Stimulated activated naive CD4-positive, alpha-beta T cell treated with Interleukin-2 at 50 U/mL for 16 hours (primary cell): ENCODE data around the gene MAGEB4.
"Not testable (repeated sequence)": the region's sequence is repeated elsewhere in the genome, so short reads cannot be mapped to it uniquely, and the experiment has no call there.

Source experiments
- DNase-seq: peaks from one replicate; lab custom pipeline; 2025; lab: John Stamatoyannopoulos, UW

The MAGEB4 gene

GRCh38 chrX:30241724-30242415, at the start of gene MAGEB4:
Gene MAGEB4, plus strand, starts transcription at chrX:30242000. Its CDS starts 136 bp downstream, at chrX:30242136.
- DNase-seq = no peak

DNA sequence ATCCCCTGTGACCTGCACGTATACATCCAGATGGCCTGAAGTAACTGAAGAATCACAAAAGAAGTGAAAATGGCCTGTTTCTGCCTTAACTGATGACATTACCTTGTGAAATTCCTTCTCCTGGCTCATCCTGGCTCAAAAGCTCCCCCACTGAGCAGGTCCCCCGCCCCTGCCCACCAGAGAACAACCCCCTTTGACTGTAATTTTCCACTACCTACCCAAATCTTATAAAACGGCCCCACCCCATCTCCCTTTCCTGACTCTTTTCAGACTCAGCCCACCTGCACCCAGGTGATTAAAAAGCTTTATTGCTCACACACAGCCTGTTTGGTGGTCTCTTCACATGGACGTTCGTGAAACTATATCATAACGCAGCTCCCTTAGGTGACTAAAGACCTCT, 47.9 kb upstream of the MAGEB4 start:
- DNase-seq = not testable (repeated sequence)

DNA sequence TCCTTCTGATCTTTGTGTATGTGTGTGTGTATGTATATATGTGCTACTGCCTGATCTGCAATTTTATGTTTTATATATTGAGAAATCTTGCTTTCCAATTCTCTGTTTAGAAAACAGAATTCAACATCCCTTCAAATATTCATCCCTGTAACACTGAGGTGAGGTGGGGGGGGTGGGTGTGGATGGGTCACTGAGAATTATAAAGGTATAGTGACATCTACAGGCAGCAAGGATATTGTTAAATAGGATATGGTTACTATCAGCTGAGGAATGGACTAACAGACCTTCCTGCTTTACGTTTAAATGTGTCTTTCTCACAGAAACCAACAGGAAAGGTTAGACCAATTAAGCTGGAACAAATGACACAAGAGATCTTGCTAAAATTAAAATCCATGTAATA, 45.5 kb upstream of the MAGEB4 start:
- no peak for DNase-seq

GRCh38 chrX:30212172-30212571, 29.6 kb upstream of the MAGEB4 start:
- no peak for DNase-seq

GRCh38 chrX:30215357-30215843, 26.4 kb upstream of the MAGEB4 start, which contains the start of gene MAGEB2:
Gene MAGEB2, plus strand, starts transcription at chrX:30215563. Its CDS starts 3,018 bp downstream, at chrX:30218581.
- no peak for DNase-seq

- no peak for DNase-seq
Observed at GRCh38 chrX:30217465-30217864, 24.3 kb upstream of the MAGEB4 start.

DNA sequence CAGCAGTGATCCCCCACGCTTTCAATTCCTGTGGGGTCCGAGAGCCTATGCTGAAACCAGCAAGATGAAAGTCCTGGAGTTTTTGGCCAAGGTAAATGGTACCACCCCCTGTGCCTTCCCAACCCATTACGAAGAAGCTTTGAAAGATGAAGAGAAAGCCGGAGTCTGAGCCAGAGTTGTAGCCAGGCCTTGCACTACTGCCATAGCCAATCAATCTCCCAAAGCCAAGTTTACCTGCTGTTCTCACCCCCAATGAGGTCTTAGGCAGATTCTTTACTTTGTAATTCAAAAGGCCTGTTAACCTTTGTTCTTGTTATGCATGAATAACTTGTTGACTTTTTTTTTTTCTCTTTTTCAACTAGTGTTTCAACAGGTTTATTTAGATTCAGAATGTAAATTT, 22.4 kb upstream of the MAGEB4 start:
- no peak for DNase-seq

- no peak for DNase-seq
Observed at GRCh38 chrX:30220661-30221060, 21.1 kb upstream of the MAGEB4 start.

DNA sequence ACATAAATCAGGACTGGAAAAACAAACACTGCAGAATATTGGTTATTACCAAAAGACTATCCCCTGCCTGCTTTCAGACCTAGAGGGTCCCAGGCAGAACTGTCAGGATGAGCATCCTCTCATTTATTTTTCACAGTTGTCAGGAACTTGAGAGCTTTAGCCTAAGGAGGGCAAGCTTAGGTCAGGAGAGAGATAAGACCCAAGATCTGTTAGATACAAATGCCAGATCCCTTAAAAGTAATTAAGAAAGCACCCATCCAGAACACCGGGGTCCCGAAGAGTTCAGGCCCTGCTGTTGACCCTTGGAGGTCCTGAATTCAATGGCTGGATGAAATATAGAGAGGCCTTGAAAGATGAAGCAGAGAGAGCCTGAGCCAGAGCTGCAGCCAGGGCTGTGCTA, 17.3 kb upstream of the MAGEB4 start:
- no peak for DNase-seq

DNA sequence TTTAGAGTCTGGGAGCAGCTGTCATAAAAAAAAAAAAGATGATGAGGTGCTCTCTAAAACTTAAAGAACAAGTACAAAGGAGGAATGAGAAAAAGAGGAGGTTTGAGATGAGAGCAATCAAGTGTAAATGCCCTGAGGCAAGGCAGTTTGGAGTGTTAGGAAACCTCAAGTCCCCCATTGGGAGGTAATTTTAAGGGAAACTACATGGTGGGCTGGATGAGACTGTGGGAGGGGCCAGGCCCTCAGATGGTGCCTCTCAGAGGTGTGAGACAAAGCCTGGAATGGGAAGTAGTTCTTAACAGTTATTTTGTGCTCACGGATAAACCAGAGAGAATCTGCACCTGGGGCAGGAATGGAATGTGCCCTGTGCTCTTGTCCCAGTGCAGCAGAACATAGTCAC, 13.3 kb upstream of the MAGEB4 start:
- no peak for DNase-seq

DNA sequence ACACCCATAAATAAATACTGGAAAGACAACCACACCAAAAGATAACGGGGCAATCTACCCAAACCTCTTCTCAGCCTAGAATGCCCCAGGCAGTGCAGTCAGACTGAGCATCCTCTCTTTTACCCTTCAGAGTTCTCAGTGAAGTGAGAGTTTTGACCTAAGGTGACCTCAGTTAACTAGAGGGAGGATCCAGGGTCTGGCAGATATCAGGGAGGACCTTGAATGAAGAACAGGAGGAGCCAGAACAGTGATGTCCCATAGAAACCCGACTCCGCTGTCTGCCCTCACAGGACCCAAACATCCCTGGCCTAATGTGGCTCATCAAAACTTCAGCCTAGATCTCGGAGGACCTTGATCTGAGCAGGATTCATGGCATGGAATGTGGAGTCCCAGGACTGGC, 11.4 kb upstream of the MAGEB4 start, which contains the start of gene MAGEB3:
TSS of gene MAGEB3 (plus strand) at position 263 of the 400 bp plus-strand sequence. CDS start 5,268 bp downstream, outside the sequence.
- DNase-seq = no peak

GRCh38 chrX:30246769-30247489, 5.1 kb downstream of the MAGEB4 start, which contains the start of gene MAGEB1:
Gene MAGEB1, plus strand, starts transcription at chrX:30247146. Its CDS starts 3,348 bp downstream, at chrX:30250494.
- DNase-seq = no peak

- no peak for DNase-seq
Observed at GRCh38 chrX:30248854-30249253, 7.1 kb downstream of the MAGEB4 start.

GRCh38 chrX:30253257-30253656, 11.5 kb downstream of the MAGEB4 start:
- no peak for DNase-seq

DNA sequence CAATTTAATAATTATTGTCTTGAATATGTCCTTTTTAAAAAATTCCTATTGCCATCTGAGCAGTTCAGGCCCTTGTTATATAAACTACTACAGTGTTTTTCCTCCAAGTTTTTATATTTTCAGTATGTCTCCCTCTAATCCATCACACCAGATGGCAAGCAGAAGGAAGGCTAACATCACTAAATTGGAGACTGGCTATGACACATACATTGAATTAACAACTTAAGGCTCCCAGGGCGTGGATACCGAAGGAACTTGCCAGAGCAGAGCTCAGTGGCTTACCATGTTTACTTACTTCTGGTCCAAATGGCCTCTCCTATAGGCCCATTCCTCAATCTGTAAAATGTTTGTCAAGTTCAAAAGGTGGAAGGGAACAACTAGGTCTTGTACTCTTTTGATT, 18.1 kb downstream of the MAGEB4 start:
- no peak for DNase-seq

DNA sequence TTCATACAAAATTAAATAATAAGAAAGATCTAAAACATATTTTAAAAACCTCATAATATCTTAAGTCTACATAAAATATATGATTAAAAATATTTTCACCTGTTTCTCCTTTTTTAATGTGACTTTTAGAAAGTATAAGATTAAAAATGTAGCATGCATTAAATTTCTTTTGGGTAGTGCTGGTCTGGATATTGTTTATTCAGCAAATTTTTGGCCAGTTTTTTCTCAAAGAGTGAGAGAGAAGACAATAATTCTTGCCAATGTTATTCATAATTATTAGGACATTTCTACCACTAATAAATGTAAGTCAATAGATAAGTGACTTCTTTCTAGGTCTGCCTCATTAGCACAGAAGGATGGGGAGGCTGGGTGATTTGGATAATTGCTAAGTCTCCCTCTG, 19.2 kb downstream of the MAGEB4 start:
- DNase-seq = no peak

DNA sequence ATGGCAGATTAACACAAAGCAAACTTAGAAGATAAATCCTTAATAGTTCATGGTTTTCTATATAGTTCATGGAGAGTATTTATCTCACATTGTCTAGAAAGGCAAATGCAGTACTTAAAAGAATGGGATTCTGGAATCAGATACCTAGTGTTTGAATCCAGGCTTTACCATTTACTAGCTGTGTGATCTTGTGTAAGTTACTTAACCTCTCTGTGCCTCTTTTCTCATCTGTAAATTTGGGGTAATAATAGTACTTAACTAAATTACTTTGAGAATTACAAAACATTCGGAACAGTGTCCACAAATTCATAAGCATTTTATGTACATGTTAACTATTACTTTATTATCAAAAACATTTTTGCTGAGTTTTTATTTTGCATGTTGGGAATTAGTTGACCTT, 21.0 kb downstream of the MAGEB4 start:
- DNase-seq = no peak

- no peak for DNase-seq
Observed at GRCh38 chrX:30270639-30271038, 28.8 kb downstream of the MAGEB4 start.

GRCh38 chrX:30275498-30275897, 33.7 kb downstream of the MAGEB4 start:
- DNase-seq = no peak

GRCh38 chrX:30278365-30278764, 36.6 kb downstream of the MAGEB4 start:
- DNase-seq = no peak

- no peak for DNase-seq
Observed at GRCh38 chrX:30280428-30280827, 38.6 kb downstream of the MAGEB4 start.

DNA sequence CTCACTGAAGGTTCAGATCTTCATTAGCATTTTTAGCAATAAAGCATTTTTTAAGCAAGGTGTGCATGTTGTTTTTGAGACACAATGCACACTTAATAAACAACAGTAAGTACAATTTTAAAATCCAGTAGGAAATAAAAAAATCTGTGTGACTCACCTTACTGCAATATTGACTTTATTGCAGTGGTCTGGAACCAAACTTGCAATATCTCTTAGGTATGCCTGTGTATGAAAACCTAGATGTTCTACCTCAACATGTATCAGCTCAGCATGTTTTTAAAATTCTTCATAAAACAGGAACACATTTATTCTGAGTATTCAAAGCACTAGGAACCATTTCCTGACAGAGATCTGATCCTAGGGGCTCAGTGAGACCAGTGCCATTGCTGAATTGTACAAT, 40.7 kb downstream of the MAGEB4 start:
- no peak for DNase-seq
